Stimulated activated CD4-positive, alpha-beta T cell treated with anti-CD3 and anti-CD28 coated beads, Interleukin-12 subunit alpha, Interleukin-12 subunit beta, amount 100 ng/mL, for 4 hours (primary cell): ENCODE results near the gene TSEN34.
"Not testable (repeated sequence)": the region's sequence is repeated elsewhere in the genome, so short reads cannot be mapped to it uniquely, and the experiment has no call there.

ENCODE experiments used
- DNase-seq: peaks from one replicate; pipeline ENCODE4 v3.0.0-alpha.2; 2020

The TSEN34 gene

DNA sequence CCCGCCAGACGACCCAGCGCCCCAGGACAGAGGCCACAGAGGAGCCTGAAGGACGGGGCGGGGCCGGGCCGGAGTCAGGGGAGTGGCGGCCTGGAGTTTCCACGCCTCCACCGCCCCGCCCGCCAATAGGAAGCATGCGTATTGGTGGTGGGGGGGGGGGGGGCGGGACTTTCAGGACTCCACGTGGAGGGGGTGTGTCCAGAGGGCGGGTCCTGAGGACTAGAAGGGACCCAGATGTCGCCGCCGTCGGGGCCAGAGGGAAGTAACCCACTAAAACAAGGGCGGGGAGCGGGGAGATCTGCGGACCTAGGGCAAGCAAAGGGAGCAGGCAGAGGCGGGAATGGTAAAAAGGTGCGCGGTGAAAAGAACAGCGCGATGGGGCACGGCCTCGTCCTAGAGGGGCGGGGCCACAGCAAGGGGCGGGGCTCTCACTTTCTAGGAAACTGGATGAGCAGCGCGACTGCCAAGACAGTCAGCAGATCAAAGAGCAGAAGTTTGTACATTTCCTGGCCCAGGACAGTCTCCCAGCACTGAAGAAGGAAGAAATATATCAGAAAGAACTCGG is 28.8 kb upstream of the TSEN34 start:
- peak; percentile 79 for DNase-seq

GRCh38 chr19:54162884-54163283 is 28.2 kb upstream of the TSEN34 start:
- no peak for DNase-seq

- peak; percentile 42 for DNase-seq
Measured at GRCh38 chr19:54164369-54165068, 26.6 kb upstream of the TSEN34 start.

DNA sequence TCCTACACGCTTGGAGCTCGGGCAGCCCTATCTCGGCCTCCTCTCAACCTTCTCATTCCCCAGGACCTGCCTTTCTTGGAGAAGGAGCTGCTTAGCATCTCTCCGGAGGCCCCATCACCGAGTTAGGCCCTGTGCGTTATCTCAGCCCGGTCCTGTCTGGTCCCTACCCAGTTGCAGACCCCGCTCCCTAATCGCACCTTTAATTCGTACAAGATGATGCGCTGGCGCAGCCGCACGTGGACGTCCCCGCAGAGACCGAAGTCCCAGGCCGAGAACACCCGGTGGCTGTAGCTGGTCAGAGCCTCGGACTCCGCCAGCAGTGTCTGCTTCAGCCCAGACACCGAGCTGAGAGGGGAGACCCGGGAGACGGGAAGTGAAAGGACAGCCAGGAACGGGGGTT is 25.9 kb upstream of the TSEN34 start:
- no peak for DNase-seq

- peak; percentile 95 for DNase-seq
Measured at GRCh38 chr19:54168174-54168917, 22.8 kb upstream of the TSEN34 start.

- no peak for DNase-seq
Measured at GRCh38 chr19:54169149-54169740, 21.9 kb upstream of the TSEN34 start.

DNA sequence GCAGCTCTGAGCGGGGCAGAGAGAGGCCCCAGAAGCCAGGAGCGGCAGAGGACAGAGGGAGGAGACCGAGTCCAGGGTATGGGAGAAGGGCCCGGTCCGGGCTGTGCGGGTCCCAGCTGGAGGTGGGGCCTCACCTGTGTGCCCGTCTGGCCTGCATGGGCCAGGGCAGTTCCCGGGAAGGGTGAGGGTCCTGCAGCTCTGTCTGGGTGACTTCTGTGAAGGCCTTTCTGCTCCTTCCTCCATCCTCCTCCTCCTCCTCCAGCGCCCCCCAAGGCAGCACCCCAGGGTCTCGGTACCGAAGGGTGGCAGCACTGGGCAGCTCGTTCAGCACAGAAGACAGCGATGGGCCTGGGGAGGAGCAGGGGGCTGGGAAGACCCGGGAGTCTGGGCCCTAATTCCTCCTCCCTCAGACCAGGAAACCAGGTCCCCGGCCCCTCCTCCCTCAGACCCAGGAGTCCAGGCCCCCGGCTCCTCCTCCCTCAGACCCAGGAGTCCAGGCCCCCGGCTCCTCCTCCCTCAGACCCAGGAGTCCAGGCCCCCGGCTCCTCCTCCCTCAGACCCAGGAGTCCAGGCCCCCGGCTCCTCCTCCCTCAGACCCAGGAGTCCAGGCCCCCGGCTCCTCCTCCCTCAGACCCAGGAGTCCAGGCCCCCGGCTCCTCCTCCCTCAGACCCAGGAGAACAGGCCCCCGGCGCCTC is 19.2 kb upstream of the TSEN34 start:
- DNase-seq, result not testable (repeated sequence)

DNA sequence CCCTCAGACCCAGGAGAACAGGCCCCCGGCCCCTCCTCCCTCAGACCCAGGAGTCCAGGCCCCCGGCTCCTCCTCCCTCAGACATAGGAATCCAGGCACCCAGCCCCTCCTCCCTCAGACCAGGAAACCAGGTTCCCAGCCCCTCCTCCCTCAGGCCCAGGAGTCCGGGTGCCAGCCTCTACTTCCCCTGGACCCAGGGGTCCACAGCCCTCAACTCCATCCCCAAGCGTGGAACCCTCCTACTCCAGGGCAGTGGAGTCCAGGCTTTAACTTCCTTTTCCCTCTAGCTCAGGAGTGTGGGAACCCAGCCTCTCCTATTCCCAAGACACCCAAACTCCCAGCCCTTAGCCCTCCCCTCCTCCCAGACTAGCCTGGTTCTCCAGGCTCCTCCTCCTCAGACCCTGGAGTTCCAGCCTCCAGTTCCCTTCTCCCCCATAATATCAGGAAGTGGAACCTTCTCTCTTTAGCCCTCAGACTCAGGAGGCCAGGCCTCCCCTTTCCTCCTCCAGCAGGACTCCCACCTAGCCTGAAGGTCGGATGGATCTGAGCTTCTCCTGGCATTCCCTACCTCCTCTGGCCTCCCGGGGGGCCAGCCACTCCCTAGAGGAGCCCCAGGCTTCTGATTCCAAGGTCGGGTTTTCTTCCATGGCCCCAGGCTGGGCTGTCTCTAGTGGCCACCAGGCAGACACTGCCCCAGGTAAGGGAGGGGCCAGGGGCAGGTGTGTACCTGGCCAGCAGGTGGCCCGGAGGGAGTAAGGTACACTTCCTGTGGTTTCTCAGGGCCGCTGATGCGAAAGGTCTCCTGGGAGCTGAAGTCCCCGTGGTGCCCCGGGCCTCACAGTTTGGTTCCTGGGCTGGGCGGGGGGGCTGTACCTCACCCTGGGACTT is 18.4 kb upstream of the TSEN34 start, which contains the start of gene TMC4:
Gene TMC4 (minus strand): TSS at position 690 of the 888 bp plus-strand sequence. CDS start 43 bp downstream, at position 647.
- no peak for DNase-seq

- no peak for DNase-seq
Measured at GRCh38 chr19:54173359-54173699, 17.8 kb upstream of the TSEN34 start.

DNA sequence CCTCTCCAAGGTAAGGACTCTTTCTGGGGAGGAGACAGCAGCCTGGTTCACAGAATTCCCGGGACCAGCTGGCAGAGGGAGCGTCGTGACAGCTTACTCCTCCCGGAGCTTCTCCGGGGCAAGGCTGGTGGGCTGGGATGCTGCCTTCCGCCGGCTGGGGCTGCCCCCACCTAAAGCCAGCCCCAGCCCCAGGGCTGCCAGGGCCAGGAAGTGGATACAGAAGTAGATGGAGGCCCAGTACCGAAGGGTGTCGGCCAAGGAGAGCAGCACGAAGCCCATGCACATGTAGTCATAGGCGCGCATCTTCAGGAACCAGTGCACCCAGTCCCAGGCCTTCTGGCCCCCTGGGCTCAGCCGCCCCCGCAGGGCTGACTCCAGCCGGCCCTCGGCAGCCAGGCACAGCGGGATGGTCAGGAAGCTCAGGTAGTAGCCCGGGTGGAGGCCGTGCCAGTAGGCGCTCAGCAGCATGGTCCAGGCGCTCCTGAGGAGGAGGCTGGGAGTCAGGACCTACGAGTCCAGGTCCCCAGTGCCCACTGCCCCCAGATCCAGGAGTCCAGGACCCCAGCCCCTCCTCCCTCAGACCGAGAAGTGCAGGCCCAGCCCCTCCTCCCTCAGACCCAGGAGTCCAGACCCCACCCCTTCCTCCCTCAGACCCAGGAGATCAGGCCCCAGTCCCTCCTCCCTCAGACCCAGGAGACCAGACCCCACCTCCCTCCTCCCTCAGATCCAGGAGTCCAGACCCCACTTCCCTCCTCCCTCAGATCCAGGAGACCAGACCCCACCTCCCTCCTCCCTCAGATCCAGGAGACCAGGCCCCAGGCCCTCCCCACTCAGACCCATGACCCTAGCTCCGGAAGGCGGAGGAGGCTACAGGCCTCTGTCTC is 16.9 kb upstream of the TSEN34 start:
- no peak for DNase-seq

GRCh38 chr19:54178581-54179261 is 12.4 kb upstream of the TSEN34 start:
- peak; percentile 29 for DNase-seq

DNA sequence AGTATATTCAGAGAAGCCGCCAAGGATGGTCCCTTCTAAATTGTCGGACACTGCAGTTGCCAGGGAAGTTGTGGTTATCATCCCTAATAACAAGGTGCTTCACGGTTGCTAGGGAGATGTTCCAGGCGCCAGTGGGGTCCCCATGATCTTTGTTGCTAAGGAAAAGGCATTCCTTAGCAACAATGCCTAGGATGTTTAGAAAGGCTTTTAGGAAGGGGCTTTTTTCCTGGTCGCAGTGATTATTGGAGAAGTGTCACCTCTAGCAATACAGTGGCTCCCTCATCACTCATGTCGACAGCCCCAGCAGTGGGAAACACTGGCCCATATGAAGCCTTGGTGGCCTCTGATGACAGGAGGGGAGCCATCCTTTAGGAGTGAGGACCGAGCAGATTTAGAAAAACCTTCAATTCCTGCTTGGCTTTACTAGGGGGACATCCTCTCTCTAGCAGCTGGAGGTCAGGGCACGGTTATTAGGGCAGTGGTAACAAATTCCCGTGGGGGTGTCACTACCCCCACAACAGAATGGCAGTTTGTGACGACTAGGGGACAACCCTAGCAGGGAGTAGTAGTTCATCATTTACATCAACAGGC is 11.8 kb upstream of the TSEN34 start:
- DNase-seq, result no peak

- no peak for DNase-seq
Measured at GRCh38 chr19:54179921-54180461, 11.1 kb upstream of the TSEN34 start.

DNA sequence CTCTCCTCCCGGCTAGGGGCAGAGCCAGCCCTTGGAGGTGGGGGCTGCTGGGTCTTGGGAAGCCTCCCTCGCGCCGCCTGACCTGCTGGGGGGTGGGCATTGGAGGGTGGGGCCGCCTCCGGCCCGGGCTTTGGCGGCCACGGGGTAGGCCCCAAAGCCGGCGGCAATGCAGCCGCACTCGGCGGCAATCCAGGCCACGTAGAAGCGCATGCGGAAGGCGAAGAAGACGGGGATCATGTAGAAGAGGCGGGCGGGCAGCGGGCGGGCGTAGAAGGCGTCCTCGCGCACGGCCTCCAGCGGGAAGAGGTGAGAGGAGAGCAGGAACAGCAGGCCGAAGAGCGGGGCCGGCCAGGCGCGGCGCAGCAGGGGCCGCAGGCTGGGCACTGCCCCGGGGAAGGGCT is 10.4 kb upstream of the TSEN34 start:
- no peak for DNase-seq

DNA sequence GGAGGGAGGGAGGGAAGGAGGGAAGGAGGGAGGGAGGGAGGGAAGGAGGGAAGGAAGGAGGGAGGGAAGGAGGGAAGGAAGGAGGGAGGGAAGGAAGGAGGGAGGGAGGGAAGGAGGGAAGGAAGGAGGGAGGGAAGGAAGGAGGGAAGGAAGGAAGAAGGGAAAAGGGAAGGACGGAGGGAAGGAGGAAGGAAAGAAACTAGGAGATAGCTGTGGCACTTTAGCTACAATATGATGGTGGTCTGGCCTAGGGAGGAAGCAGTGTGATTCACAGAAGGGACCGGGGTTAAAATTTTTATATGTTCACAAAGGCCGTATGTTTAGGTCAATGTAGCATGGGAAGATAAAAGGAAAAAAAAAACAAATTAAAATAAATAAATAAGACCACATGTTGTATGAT is 9.2 kb upstream of the TSEN34 start:
- DNase-seq, result not testable (repeated sequence)

GRCh38 chr19:54183431-54183830 is 7.7 kb upstream of the TSEN34 start:
- DNase-seq, result no peak

- DNase-seq, result no peak
Measured at GRCh38 chr19:54186351-54186750, 4.8 kb upstream of the TSEN34 start.

- no peak for DNase-seq
Measured at GRCh38 chr19:54186934-54187381, 4.2 kb upstream of the TSEN34 start.

DNA sequence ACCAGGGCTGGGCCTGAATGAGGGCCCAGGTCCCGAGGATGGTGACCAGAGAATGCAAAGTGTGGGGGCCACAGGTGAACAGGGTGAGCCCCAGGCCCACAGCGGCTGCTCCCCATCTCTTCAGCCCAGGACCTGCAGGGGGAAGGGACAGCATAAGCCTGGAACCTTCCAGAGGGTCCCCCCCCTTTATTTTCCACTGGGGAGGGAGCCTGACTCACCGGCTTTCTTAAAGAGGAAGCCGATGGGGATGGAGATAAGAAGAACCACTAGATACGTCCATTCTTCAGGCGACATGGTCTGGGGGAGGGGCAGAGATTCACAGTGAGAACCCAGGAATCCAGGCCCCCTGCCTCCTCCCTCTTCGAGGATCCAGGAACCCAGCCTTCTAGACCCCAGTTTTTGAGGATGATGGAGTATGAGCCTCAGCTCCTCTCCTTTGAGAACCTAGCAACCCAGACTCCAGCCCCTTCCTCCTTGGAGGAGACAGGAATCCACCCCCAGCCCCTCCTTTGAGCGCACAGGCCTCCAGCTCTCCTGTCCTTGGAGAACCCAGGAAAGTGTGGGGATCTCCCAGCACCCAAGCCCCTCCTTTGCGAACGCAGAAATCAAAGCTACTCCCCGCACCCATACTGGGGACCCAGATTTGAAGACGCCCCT is 2.8 kb upstream of the TSEN34 start:
- peak; percentile 45 for DNase-seq
